ENCODE results near the gene SEC61A1. TPM values are rescaled to one million over a fixed set of nuclear protein-coding genes. Genes with fewer than 3 reads are reported as not detected.
A peak's percentile ranks its signal among the peaks of the same experiment; 100 is the strongest.

Gene SEC61A1
- total RNA-seq (2014; rRNA removed; shearing (Covaris generic)) = 314 and 320 TPM in 2 replicates

- peak; percentile 89 for DNase-seq (ENCODE audit: low spot score)
These were observed at the start of gene SEC61A1 for GRCh38 chr3:128051837-128052594. Gene SEC61A1, plus strand, starts transcription at chr3:128052437. Its CDS starts 116 bp downstream, at chr3:128052553.

- no peak for DNase-seq (ENCODE audit: low spot score)
These were observed 47.6 kb upstream of the SEC61A1 start for GRCh38 chr3:128004661-128005060.

- no peak for DNase-seq (ENCODE audit: low spot score)
These were observed 45.9 kb upstream of the SEC61A1 start for GRCh38 chr3:128006061-128007032.

- DNase-seq (ENCODE audit: low spot score) = no peak
These were observed 45.2 kb upstream of the SEC61A1 start for GRCh38 chr3:128007033-128007424.

GRCh38 chr3:128009952-128010846 is 42.0 kb upstream of the SEC61A1 start:
- peak; percentile 60 for DNase-seq (ENCODE audit: low spot score)

- peak; percentile 31 for DNase-seq (ENCODE audit: low spot score)
These were observed 41.1 kb upstream of the SEC61A1 start for GRCh38 chr3:128011140-128011539.

- DNase-seq (ENCODE audit: low spot score) = no peak
These were observed 40.2 kb upstream of the SEC61A1 start for GRCh38 chr3:128012050-128012449.

- no peak for DNase-seq (ENCODE audit: low spot score)
These were observed 37.7 kb upstream of the SEC61A1 start for GRCh38 chr3:128014548-128014947.

- no peak for DNase-seq (ENCODE audit: low spot score)
These were observed 35.7 kb upstream of the SEC61A1 start for GRCh38 chr3:128016502-128016901.

GRCh38 chr3:128021768-128022372 is 30.4 kb upstream of the SEC61A1 start:
- no peak for DNase-seq (ENCODE audit: low spot score)

- DNase-seq (ENCODE audit: low spot score) = no peak
These were observed 19.1 kb upstream of the SEC61A1 start for GRCh38 chr3:128033102-128033501.

- no peak for DNase-seq (ENCODE audit: low spot score)
These were observed 16.1 kb upstream of the SEC61A1 start for GRCh38 chr3:128036119-128036518.

GRCh38 chr3:128040041-128040440 is 12.2 kb upstream of the SEC61A1 start:
- no peak for DNase-seq (ENCODE audit: low spot score)

- DNase-seq (ENCODE audit: low spot score) = no peak
These were observed 11.6 kb upstream of the SEC61A1 start for GRCh38 chr3:128040660-128041059.

GRCh38 chr3:128041344-128041743 is 10.9 kb upstream of the SEC61A1 start:
- DNase-seq (ENCODE audit: low spot score) = no peak

- no peak for DNase-seq (ENCODE audit: low spot score)
These were observed 1.6 kb upstream of the SEC61A1 start for GRCh38 chr3:128050597-128050996.

- DNase-seq (ENCODE audit: low spot score) = no peak
These were observed 789 bp upstream of the SEC61A1 start for GRCh38 chr3:128051459-128051836.

- DNase-seq (ENCODE audit: low spot score) = no peak
These were observed 536 bp downstream of the SEC61A1 start for GRCh38 chr3:128052595-128053351.

GRCh38 chr3:128053614-128054013 is 1.4 kb downstream of the SEC61A1 start:
- no peak for DNase-seq (ENCODE audit: low spot score)

- DNase-seq (ENCODE audit: low spot score) = no peak
These were observed 2.1 kb downstream of the SEC61A1 start for GRCh38 chr3:128054367-128054766.

Measured in H4 (cell line).